ENCODE measurements around the gene RXRA.

DNA sequence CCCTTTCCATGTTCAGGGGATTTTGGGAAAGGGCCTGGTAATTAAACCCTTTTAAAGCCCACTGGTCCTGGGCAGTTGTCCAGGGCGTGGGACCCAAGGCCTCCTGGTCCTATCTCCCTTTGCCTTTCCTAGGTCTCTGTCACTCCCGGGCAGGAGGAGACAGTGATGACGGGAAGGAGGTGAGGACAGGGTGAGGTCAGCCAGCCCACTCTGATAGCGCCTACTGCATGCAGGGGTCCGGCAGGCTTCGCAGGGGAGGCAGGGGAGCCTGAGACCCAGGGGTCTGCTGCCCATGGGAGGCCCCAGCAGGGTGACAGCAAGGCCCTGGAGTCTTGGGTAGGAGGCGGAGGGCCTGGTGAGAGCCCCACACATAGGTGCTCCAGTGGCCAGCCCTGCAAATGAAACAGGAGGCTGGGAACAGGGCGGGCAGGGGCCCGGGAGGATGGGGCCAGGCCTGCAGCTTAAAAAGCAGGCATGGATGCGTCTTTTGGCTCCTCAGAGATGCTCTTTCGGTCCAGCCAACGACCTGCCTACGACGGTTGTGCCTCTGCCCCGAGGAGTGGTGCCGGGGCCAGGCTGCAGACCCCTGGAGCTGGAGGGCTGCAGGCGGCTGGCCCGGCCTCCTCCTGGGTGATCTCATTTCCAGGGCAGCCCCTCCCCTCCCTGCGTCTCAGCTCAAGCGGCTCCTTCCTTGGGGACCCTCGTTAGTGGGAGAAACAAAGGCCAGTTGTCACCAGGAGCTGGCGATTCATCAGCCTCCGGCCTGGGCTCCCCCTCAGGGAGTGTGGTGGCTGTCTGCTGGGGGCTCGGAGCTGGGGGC lies 6.7 kb upstream of the RXRA start:
- TF ChIP-seq, protein P1, sequence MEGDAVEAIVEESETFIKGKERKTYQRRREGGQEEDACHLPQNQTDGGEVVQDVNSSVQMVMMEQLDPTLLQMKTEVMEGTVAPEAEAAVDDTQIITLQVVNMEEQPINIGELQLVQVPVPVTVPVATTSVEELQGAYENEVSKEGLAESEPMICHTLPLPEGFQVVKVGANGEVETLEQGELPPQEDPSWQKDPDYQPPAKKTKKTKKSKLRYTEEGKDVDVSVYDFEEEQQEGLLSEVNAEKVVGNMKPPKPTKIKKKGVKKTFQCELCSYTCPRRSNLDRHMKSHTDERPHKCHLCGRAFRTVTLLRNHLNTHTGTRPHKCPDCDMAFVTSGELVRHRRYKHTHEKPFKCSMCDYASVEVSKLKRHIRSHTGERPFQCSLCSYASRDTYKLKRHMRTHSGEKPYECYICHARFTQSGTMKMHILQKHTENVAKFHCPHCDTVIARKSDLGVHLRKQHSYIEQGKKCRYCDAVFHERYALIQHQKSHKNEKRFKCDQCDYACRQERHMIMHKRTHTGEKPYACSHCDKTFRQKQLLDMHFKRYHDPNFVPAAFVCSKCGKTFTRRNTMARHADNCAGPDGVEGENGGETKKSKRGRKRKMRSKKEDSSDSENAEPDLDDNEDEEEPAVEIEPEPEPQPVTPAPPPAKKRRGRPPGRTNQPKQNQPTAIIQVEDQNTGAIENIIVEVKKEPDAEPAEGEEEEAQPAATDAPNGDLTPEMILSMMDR (IDR thresholded peaks at IDR 0.05) = no peak
- TF ChIP-seq EZH2 (IDR thresholded peaks at IDR 0.05; ENCODE audit: borderline replicate concordance, insufficient read depth, low read depth, low read length, poor library complexity, severe bottlenecking) = no peak
